ENCODE results near the gene PARD6A. TPM values are rescaled to one million over a fixed set of nuclear protein-coding genes. Genes with fewer than 3 reads are reported as not detected.

PARD6A gene
- total and polyA plus RNA-seq, 2 of the 4 experiments (the other 2 are of a cell fraction) = 0.36 to 0.55 TPM

- no peaks in the 10 kb centered on the region for H3K36me3 ChIP-seq (ENCODE audit: control insufficient read depth, insufficient read depth, low read length)
- no peak overlapping the region for H2AK9ac ChIP-seq (replicated peaks; ENCODE audit: low read depth, low read length, poor library complexity)
- no peak overlapping the region for H3K18ac ChIP-seq (ENCODE audit: low read depth, low read length)
- no peak overlapping the region for H4K8ac ChIP-seq (ENCODE audit: low read depth in 2 of 2, low read length in 2 of 2)
- H2AFZ ChIP-seq (replicated peaks; ENCODE audit: low read length, poor library complexity) = no peak overlapping the region
- no peak for ATAC-seq (ENCODE audit: low read depth)
- H3K23ac ChIP-seq (ENCODE audit: low read depth, low read length) = no peak overlapping the region
- no peak overlapping the region for H2BK20ac ChIP-seq (ENCODE audit: low read depth, low read length)
- no peak overlapping the region for H4K5ac ChIP-seq (ENCODE audit: low read depth, low read length)
- intact Hi-C loops (cut with micrococcal nuclease) (no loop called here), dilution Hi-C loops (cut with HindIII; ENCODE audit: low sequenced_read_pairs, unreplicated experiment) (no loop called here), in situ Hi-C loops (cut with MboI; ENCODE audit: low sequenced_read_pairs) (no loop called here)
- H2BK5ac ChIP-seq (ENCODE audit: low read depth, low read length, poor library complexity, severe bottlenecking) = no peak overlapping the region
- 61% methylated on average over 4 of the region's 8 CpGs; no CpG with 5 or more reads in 1 of the 2 experiments for WGBS, 2 experiments (ENCODE audit: extremely low coverage in 2 of 2, insufficient read length in 1 of 2)
- no peak overlapping the region for H2BK120ac ChIP-seq (ENCODE audit: low read depth, low read length)
- TF ChIP-seq CHD1 (IDR thresholded peaks at IDR 0.05; ENCODE audit: low read depth, low read length) (no peak), FOS (IDR thresholded peaks at IDR 0.05; ENCODE audit: low read depth, low read length) (no peak), CTCF (conservative IDR thresholded peaks at IDR 0.05; ENCODE audit: low read depth, low read length) (no peak), NFE2L2 (IDR thresholded peaks at IDR 0.05; ENCODE audit: low read depth, low read length) (no peak), CEBPB (IDR thresholded peaks at IDR 0.05; ENCODE audit: low read depth, low read length) (no peak), USF2 (IDR thresholded peaks at IDR 0.05; ENCODE audit: low read depth, low read length) (no peak), MXI1 (IDR thresholded peaks at IDR 0.05; ENCODE audit: borderline replicate concordance, low read depth, low read length) (no peak), MAFK (IDR thresholded peaks at IDR 0.05; ENCODE audit: low read depth, low read length) (no peak), RFX5 (IDR thresholded peaks at IDR 0.05; ENCODE audit: low read depth, low read length) (no peak), POLR2A (IDR thresholded peaks at IDR 0.05; ENCODE audit: low read depth, low read length) (no peak), SMC3 (IDR thresholded peaks at IDR 0.05; ENCODE audit: low read depth, low read length) (no peak), RCOR1 (IDR thresholded peaks at IDR 0.05; ENCODE audit: insufficient replicate concordance, low read length) (no peak), BHLHE40 (IDR thresholded peaks at IDR 0.05; ENCODE audit: low read depth, low read length) (no peak), ELK1 (IDR thresholded peaks at IDR 0.05; ENCODE audit: borderline replicate concordance, low read depth, low read length) (no peak), MAZ (IDR thresholded peaks at IDR 0.05; ENCODE audit: borderline replicate concordance, low read depth, low read length) (no peak), RAD21 (IDR thresholded peaks at IDR 0.05; ENCODE audit: low read length) (no peak)
- no peak overlapping the region for H3K4me2 ChIP-seq (ENCODE audit: low read depth, low read length)
- CTCF ChIA-PET = interaction anchor here (1.1 kb wide), 1 partner anchor 129 kb away, joined by 4 read pairs; no protein-coding TSS in a partner anchor
- peaks cover 3% of the 10 kb centered on the region; the same call in 1 of the 2 replicates for H3K9me1 ChIP-seq (ENCODE audit: insufficient read depth, low read length)
- POLR2A ChIA-PET (ENCODE audit: unreplicated experiment) = no interaction called here
- H3K4ac ChIP-seq (ENCODE audit: low read depth, low read length) = no peak overlapping the region
- H4K91ac ChIP-seq (ENCODE audit: insufficient read depth, low read depth, low read length) = no peak overlapping the region
- no peak overlapping the region for H3K9ac ChIP-seq (ENCODE audit: low read depth, low read length)
- no peak overlapping the region for H3K14ac ChIP-seq (replicated peaks; ENCODE audit: low read depth, low read length)
- H4K20me1 ChIP-seq (ENCODE audit: insufficient read depth, low read length) = peaks cover 9% of the 10 kb centered on the region
- H3K4me1 ChIP-seq (ENCODE audit: control insufficient read depth, insufficient read depth, low read length) = peaks cover 4% of the 10 kb centered on the region; the same call in 1 of the 2 replicates
- no peak overlapping the region for H3K56ac ChIP-seq (ENCODE audit: extremely low read depth, insufficient read depth, low read length)
- peaks cover 72% of the 10 kb centered on the region for H3K27me3 ChIP-seq (ENCODE audit: control insufficient read depth, insufficient read depth, low read length)
- no peak overlapping the region for H2BK15ac ChIP-seq (ENCODE audit: low read depth, low read length)
- H2AK5ac ChIP-seq (ENCODE audit: low read depth, low read length) = no peak overlapping the region
- H3K27ac ChIP-seq (ENCODE audit: insufficient read depth, low read length) = no peak overlapping the region
- no peak overlapping the region for H3K4me3 ChIP-seq (ENCODE audit: insufficient read depth, low read depth, low read length)
- no TSS peak for BruUV-seq (replicated peaks)
- no peaks in the 10 kb centered on the region for H3K79me1 ChIP-seq (ENCODE audit: low read depth in 1 of 2, low read length in 2 of 2)
- DNase-seq = no peak
- no peaks in the 10 kb centered on the region for H3K9me3 ChIP-seq (ENCODE audit: control insufficient read depth, insufficient read depth, low read length)
These were observed 10.7 kb upstream of the PARD6A start for GRCh38 chr16:67650023-67650422.

Measured in IMR-90 (cell line).